Measurements from ENCODE around the gene EPN2. TPM values are rescaled to one million over a fixed set of nuclear protein-coding genes. Genes with fewer than 3 reads are reported as not detected.

The EPN2 gene
- polyA plus RNA-seq, 1 of the 3 experiments (the other 2 are of a cell fraction), result 38.9 TPM

DNA sequence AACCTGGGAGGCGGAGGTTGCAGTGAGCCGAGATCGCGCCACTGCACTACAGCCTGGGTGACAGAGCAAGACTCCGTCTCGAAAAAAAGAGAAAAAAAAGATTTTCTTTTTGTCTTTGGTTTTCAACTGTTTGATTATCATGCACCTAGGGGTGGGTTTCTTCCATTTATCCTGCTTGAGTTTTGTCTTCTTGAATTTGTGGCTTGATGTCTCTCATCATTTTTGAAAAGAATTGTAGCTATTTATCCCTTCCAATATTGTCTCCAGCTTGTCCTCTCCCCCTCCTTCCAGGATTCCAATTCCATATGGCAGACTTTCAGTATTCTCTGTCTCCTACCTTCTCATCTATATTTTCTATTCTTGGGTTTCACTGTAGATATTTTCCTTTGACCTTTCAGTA lies 117.6 kb downstream of the EPN2 start (continued):
- no peak for TF ChIP-seq IRF3 (IDR thresholded peaks at IDR 0.05; ENCODE audit: low read depth, low read length)
- TF ChIP-seq, protein P1, sequence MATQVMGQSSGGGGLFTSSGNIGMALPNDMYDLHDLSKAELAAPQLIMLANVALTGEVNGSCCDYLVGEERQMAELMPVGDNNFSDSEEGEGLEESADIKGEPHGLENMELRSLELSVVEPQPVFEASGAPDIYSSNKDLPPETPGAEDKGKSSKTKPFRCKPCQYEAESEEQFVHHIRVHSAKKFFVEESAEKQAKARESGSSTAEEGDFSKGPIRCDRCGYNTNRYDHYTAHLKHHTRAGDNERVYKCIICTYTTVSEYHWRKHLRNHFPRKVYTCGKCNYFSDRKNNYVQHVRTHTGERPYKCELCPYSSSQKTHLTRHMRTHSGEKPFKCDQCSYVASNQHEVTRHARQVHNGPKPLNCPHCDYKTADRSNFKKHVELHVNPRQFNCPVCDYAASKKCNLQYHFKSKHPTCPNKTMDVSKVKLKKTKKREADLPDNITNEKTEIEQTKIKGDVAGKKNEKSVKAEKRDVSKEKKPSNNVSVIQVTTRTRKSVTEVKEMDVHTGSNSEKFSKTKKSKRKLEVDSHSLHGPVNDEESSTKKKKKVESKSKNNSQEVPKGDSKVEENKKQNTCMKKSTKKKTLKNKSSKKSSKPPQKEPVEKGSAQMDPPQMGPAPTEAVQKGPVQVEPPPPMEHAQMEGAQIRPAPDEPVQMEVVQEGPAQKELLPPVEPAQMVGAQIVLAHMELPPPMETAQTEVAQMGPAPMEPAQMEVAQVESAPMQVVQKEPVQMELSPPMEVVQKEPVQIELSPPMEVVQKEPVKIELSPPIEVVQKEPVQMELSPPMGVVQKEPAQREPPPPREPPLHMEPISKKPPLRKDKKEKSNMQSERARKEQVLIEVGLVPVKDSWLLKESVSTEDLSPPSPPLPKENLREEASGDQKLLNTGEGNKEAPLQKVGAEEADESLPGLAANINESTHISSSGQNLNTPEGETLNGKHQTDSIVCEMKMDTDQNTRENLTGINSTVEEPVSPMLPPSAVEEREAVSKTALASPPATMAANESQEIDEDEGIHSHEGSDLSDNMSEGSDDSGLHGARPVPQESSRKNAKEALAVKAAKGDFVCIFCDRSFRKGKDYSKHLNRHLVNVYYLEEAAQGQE (IDR thresholded peaks at IDR 0.05; ENCODE audit: low read depth, low read length), result no peak
- no peak for TF ChIP-seq GABPA (IDR thresholded peaks at IDR 0.05; ENCODE audit: low read depth)

- POLR2A ChIA-PET, result no interaction called here
- H3K27me3 ChIP-seq (ENCODE audit: insufficient read depth), result no peaks in the 10 kb centered on the region
- TF ChIP-seq EP300 (IDR thresholded peaks at IDR 0.05; ENCODE audit: borderline replicate concordance in 1 of 2, low read depth in 1 of 2, low read length in 1 of 2), result no peak
Observed at GRCh38 chr17:19357351-19357750, 120.2 kb downstream of the EPN2 start.

GRCh38 chr17:19357761-19358160 lies 120.6 kb downstream of the EPN2 start:
- POLR2A ChIA-PET, result no interaction called here
- Histone ChIP-seq H3K9me3 (no peaks in the 10 kb centered on the region), H4K20me1 (ENCODE audit: insufficient read depth) (peaks cover 4% of the 10 kb centered on the region; the same call in 1 of the 2 replicates), H3K79me2 (ENCODE audit: insufficient read depth) (peaks cover 8% of the 10 kb centered on the region), H3K27me3 (ENCODE audit: insufficient read depth) (no peaks in the 10 kb centered on the region), H2AFZ (ENCODE audit: low read depth) (no peak overlapping the region), H3F3A (replicated peaks; ENCODE audit: insufficient read depth) (peaks cover 29% of the 10 kb centered on the region), H3K27ac (ENCODE audit: low read depth in 2 of 2, low read length in 1 of 2) (no peak overlapping the region), H3K4me3 (ENCODE audit: low read depth in 2 of 2, low read length in 1 of 2) (no peak overlapping the region), H3K4me2 (no peak overlapping the region), H3K4me1 (ENCODE audit: control insufficient read depth in 1 of 2, insufficient read depth in 2 of 2, low read depth in 1 of 2, low read length in 1 of 2) (peaks cover 9 to 10% of the 10 kb centered on the region in 2 experiments; a peak in 2 of 4 replicates), H3K9ac (no peak overlapping the region), H3K36me3 (replicated peaks in 1 of 2; ENCODE audit: control insufficient read depth in 1 of 2, insufficient read depth in 2 of 2, low read length in 1 of 2) (peaks cover 0 to 9% of the 10 kb centered on the region in 2 experiments), H3K9me2 (no peaks in the 10 kb centered on the region)
- WGBS (ENCODE audit: low lambda C conversion rate), result 76% methylated on average over 4 of the region's 7 CpGs
- DNase-seq, result no peak
- CTCF ChIA-PET, result interaction anchor here (1.2 to 12.0 kb wide), 2 partner anchors 53 to 88 kb away, joined by 3 to 305 read pairs; partner anchors contain the start of gene RNF112
- no peak for TF ChIP-seq ZBTB33 (IDR thresholded peaks at IDR 0.05; ENCODE audit: borderline replicate concordance, low read depth)
- TF ChIP-seq SIN3A (IDR thresholded peaks at IDR 0.05; ENCODE audit: borderline replicate concordance, low read depth, low read length), result no peak
- TF ChIP-seq POLR2AphosphoS5 (IDR thresholded peaks at IDR 0.05; ENCODE audit: low read depth, low read length), result no peak
- no peak for TF ChIP-seq MEF2A (IDR thresholded peaks at IDR 0.05; ENCODE audit: borderline replicate concordance, low read depth)
- TF ChIP-seq PBX3 (IDR thresholded peaks at IDR 0.05), result no peak
- TF ChIP-seq FOXJ3 (CRISPR knock-in tag; IDR thresholded peaks at IDR 0.05), result no peak
- TF ChIP-seq TAF1 (IDR thresholded peaks at IDR 0.05; ENCODE audit: borderline replicate concordance, low read depth, low read length), result no peak
- TF ChIP-seq CHD2 (IDR thresholded peaks at IDR 0.05; ENCODE audit: low read length, partially characterized antibody), result no peak
- no peak for TF ChIP-seq ELF1 (IDR thresholded peaks at IDR 0.05)
- TF ChIP-seq RAD21 (IDR thresholded peaks at IDR 0.05; ENCODE audit: low read length), result no peak
- TF ChIP-seq MXI1 (IDR thresholded peaks at IDR 0.05; ENCODE audit: low read depth, low read length), result no peak
- TF ChIP-seq NRF1 (IDR thresholded peaks at IDR 0.05; ENCODE audit: low read depth, low read length), result no peak
- no peak for TF ChIP-seq IRF3 (IDR thresholded peaks at IDR 0.05; ENCODE audit: low read depth, low read length)

More at GRCh38 chr17:19357351-19357750, 120.2 kb downstream of the EPN2 start:
- no peak for DNase-seq
- H2AFZ ChIP-seq (ENCODE audit: low read depth), result no peak overlapping the region
- peaks cover 8% of the 10 kb centered on the region for H3K79me2 ChIP-seq (ENCODE audit: insufficient read depth)
- H3K27ac ChIP-seq (ENCODE audit: low read depth in 2 of 2, low read length in 1 of 2), result no peak overlapping the region
- 94% methylated on average over 7 of the region's 7 CpGs for WGBS (ENCODE audit: low lambda C conversion rate)
- peaks cover 29% of the 10 kb centered on the region for H3F3A ChIP-seq (replicated peaks; ENCODE audit: insufficient read depth)
- no peaks in the 10 kb centered on the region for H3K9me3 ChIP-seq
- no peaks in the 10 kb centered on the region for H3K9me2 ChIP-seq
- H3K4me3 ChIP-seq (ENCODE audit: low read depth in 2 of 2, low read length in 1 of 2), result no peak overlapping the region
- no peak overlapping the region for H3K4me2 ChIP-seq
- CTCF ChIA-PET, result interaction anchor here (12.0 kb wide), 1 partner anchor 89 kb away, joined by 305 read pairs; no protein-coding TSS in a partner anchor
- peaks cover 0 to 9% of the 10 kb centered on the region in 2 experiments for H3K36me3 ChIP-seq (replicated peaks in 1 of 2; ENCODE audit: control insufficient read depth in 1 of 2, insufficient read depth in 2 of 2, low read length in 1 of 2)
- peaks cover 4% of the 10 kb centered on the region; the same call in 1 of the 2 replicates for H4K20me1 ChIP-seq (ENCODE audit: insufficient read depth)
- no peak overlapping the region for H3K9ac ChIP-seq
- peaks cover 9 to 10% of the 10 kb centered on the region in 2 experiments; a peak in 2 of 4 replicates for H3K4me1 ChIP-seq (ENCODE audit: control insufficient read depth in 1 of 2, insufficient read depth in 2 of 2, low read depth in 1 of 2, low read length in 1 of 2)

All from SK-N-SH (cell line).